MM.1S (cell line): ENCODE results near the gene DPP6.

Experiments
- EZH2 ChIP-seq: fragments of 300-600 bp; sonication (generic); optimal IDR thresholded peaks from 2 replicates; pipeline ENCODE3; 2017; ENCODE audit warnings: low read depth, mild to moderate bottlenecking, antibody characterized with exemption, low read length, mixed read lengths
- TF ChIP-seq, protein P1 (sequence below): fragments of 300-600 bp; sonication (generic); IDR thresholded peaks from 2 replicates; pipeline ENCODE4 v1.5.1; 2016; ENCODE audit warnings: antibody characterized with exemption, low read length, mixed read lengths

DNA sequence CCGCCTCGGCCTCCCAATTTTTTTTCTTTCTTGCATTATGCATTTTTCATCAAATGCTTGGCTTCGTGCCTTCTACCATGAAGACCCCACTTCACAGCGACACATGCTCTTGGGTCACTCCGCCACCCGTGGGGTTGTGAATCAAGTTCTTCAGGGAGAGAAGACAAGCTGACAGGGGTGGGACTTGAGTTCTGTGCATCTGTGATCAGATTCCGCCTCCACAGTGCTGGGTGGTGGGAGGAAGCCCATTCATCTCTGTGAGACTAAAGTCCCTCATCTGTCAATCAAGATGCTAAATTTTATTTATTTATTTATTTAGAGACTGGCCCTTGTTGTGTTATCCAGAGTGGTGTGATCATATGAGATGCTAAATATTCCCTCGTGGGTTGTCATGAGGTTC, 333.0 kb downstream of the DPP6 start:
- TF ChIP-seq, protein P1, sequence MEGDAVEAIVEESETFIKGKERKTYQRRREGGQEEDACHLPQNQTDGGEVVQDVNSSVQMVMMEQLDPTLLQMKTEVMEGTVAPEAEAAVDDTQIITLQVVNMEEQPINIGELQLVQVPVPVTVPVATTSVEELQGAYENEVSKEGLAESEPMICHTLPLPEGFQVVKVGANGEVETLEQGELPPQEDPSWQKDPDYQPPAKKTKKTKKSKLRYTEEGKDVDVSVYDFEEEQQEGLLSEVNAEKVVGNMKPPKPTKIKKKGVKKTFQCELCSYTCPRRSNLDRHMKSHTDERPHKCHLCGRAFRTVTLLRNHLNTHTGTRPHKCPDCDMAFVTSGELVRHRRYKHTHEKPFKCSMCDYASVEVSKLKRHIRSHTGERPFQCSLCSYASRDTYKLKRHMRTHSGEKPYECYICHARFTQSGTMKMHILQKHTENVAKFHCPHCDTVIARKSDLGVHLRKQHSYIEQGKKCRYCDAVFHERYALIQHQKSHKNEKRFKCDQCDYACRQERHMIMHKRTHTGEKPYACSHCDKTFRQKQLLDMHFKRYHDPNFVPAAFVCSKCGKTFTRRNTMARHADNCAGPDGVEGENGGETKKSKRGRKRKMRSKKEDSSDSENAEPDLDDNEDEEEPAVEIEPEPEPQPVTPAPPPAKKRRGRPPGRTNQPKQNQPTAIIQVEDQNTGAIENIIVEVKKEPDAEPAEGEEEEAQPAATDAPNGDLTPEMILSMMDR: no peak
- TF ChIP-seq EZH2: no peak
